ENCODE measurements around the gene KYNU. TPM values are rescaled to one million over a fixed set of nuclear protein-coding genes. Genes with fewer than 3 reads are reported as not detected.

KYNU gene
- total and polyA plus RNA-seq, 2 experiments from 2014 or later = 7.6 to 13.1 TPM

- no peaks in the 10 kb centered on the region for H3K9me3 ChIP-seq (ENCODE audit: low read depth)
- H4K20me1 ChIP-seq (ENCODE audit: insufficient read depth, poor library complexity, severe bottlenecking) = no peaks in the 10 kb centered on the region
- no peak overlapping the region for H3K4me2 ChIP-seq
- H3K27me3 ChIP-seq = no peaks in the 10 kb centered on the region
- WGBS (ENCODE audit: low lambda C conversion rate, missing lambda C conversion rate) = 69% methylated on average over 5 of the region's 5 CpGs
- H3K4me3 ChIP-seq = no peak overlapping the region
- no peak for DNase-seq (ENCODE audit: low spot score)
- no peak overlapping the region for H3K27ac ChIP-seq
- no peak overlapping the region for H2AFZ ChIP-seq
- no peaks in the 10 kb centered on the region for H3K9me2 ChIP-seq (replicated peaks; ENCODE audit: insufficient read depth)
- TF ChIP-seq CTCF (IDR thresholded peaks at IDR 0.05; ENCODE audit: poor library complexity) (no peak), EZH2phosphoT487 (IDR thresholded peaks at IDR 0.05; ENCODE audit: low read depth, severe bottlenecking, unreplicated experiment) (no peak), EZH2 (IDR thresholded peaks at IDR 0.05; ENCODE audit: borderline replicate concordance) (no peak)
- H3K79me2 ChIP-seq = no peaks in the 10 kb centered on the region
- no peaks in the 10 kb centered on the region for H3K4me1 ChIP-seq (ENCODE audit: insufficient read depth)
- H3K36me3 ChIP-seq (replicated peaks; ENCODE audit: insufficient read depth, low read depth) = no peaks in the 10 kb centered on the region
Measured at GRCh38 chr2:142938240-142938639, 60.8 kb downstream of the KYNU start.

- Histone ChIP-seq H3K79me2 (no peaks in the 10 kb centered on the region), H3K27me3 (no peaks in the 10 kb centered on the region), H3K4me3 (no peak overlapping the region), H3K4me1 (ENCODE audit: insufficient read depth) (peaks cover 8% of the 10 kb centered on the region), H3K4me2 (no peak overlapping the region), H3K36me3 (replicated peaks; ENCODE audit: insufficient read depth, low read depth) (no peaks in the 10 kb centered on the region), H2AFZ (no peak overlapping the region), H3K9me2 (replicated peaks; ENCODE audit: insufficient read depth) (no peaks in the 10 kb centered on the region), H3K27ac (no peak overlapping the region), H3K9me3 (ENCODE audit: low read depth) (no peaks in the 10 kb centered on the region), H4K20me1 (ENCODE audit: insufficient read depth, poor library complexity, severe bottlenecking) (no peaks in the 10 kb centered on the region)
- no peak for TF ChIP-seq CTCF (IDR thresholded peaks at IDR 0.05; ENCODE audit: poor library complexity)
- no peak for TF ChIP-seq EZH2phosphoT487 (IDR thresholded peaks at IDR 0.05; ENCODE audit: low read depth, severe bottlenecking, unreplicated experiment)
- no peak for TF ChIP-seq EZH2 (IDR thresholded peaks at IDR 0.05; ENCODE audit: borderline replicate concordance)
- no peak for DNase-seq (ENCODE audit: low spot score)
- WGBS (ENCODE audit: low lambda C conversion rate, missing lambda C conversion rate) = 71% methylated on average over 2 of the region's 2 CpGs
Measured at GRCh38 chr2:142940606-142941223, 63.3 kb downstream of the KYNU start.

GRCh38 chr2:142942690-142943089 lies 65.2 kb downstream of the KYNU start:
- Histone ChIP-seq H3K9me2 (replicated peaks; ENCODE audit: insufficient read depth) (no peaks in the 10 kb centered on the region), H4K20me1 (ENCODE audit: insufficient read depth, poor library complexity, severe bottlenecking) (no peaks in the 10 kb centered on the region), H3K36me3 (replicated peaks; ENCODE audit: insufficient read depth, low read depth) (no peaks in the 10 kb centered on the region), H3K4me2 (no peak overlapping the region), H3K79me2 (no peaks in the 10 kb centered on the region), H3K27me3 (no peaks in the 10 kb centered on the region), H3K4me1 (ENCODE audit: insufficient read depth) (peaks cover 8% of the 10 kb centered on the region), H2AFZ (no peak overlapping the region), H3K9me3 (ENCODE audit: low read depth) (no peaks in the 10 kb centered on the region), H3K27ac (no peak overlapping the region), H3K4me3 (no peak overlapping the region)
- WGBS (ENCODE audit: low lambda C conversion rate, missing lambda C conversion rate) = 82% methylated on average over 1 of the region's 1 CpG
- TF ChIP-seq EZH2 (IDR thresholded peaks at IDR 0.05; ENCODE audit: borderline replicate concordance) = no peak
- TF ChIP-seq CTCF (IDR thresholded peaks at IDR 0.05; ENCODE audit: poor library complexity) = no peak
- TF ChIP-seq EZH2phosphoT487 (IDR thresholded peaks at IDR 0.05; ENCODE audit: low read depth, severe bottlenecking, unreplicated experiment) = no peak
- no peak for DNase-seq (ENCODE audit: low spot score)

Measured in hepatocyte (in vitro differentiated cells).